LHCN-M2 (cell line): ENCODE data around the gene TNRC6A. TPM values are rescaled to one million over a fixed set of nuclear protein-coding genes. Genes with fewer than 3 reads are reported as not detected.
A peak's percentile ranks its signal among the peaks of the same experiment; 100 is the strongest.
"Not testable (repeated sequence)": the region's sequence is repeated elsewhere in the genome, so short reads cannot be mapped to it uniquely, and the experiment has no call there.

Source experiments
- DNase-seq: peaks from one replicate; pipeline ENCODE4 v3.0.0-alpha.2; 2012; ENCODE audit warnings: low read depth
- total RNA-seq: library from RNA; depleted of rRNA; stranded (reverse); fragments of >200 nt; gene quantifications from 2 replicates; pipeline ENCODE4 v1.2.3, GENCODE V29; 2014

The TNRC6A gene
- total RNA-seq, 1 experiment from 2014 or later = 24.7 TPM

DNA sequence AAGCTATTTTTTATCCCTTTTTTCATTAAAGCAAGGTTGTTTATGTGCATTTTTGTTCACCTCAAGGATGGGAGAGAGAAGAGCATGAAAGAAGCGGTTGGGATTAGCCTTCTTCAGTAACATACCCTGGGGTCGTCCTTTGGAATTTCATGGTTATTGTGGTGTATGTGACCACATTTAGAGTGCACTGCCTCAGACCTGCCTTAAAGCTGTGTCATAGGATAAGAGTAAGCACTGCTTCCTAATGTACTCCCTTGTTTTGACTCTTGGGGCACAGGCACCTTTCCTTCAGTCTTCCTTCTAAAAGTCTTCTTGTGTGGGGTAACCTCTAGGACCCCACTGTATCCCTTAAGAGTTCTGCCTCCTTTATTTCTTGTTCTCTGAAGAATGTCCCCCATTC is 28.9 kb downstream of the TNRC6A start:
- DNase-seq = peak; percentile 16

DNA sequence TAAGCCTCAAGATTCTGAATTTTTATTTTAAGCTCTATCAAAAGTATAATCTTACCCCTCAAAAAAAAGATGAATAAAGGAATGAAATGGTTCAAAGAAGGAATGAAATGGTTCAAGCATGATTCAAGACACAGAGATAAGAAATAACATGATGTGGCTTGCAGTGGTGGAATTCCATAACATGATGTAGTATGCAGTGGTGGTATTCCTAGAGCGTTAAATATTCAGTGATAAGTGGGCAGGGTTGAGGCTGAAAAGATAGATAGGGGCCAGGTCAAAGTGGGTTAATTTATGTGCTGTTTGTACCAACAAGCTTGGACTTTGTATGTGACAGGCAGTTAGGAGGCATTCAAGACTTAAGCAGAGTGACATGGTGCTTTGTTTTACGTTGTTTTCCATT is 29.6 kb downstream of the TNRC6A start:
- DNase-seq = no peak

DNA sequence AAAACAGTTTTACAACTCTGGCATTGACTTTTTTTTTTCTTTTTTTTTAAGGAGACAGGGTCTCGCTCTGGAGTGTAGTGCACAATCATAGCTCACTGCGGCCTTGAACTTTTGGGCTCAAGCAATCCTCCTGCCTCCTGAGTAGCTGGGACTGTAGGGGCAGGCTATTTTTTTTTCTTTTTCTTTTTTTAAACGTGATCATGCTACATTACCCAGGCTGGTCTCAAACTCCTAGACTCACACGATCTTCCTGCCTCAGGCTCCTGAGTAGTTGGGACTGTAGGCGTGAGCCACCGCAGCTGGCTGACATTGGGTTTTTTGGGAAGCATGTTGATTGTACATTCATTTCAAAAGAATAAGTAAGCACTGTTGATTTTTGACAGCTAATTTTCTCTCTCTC is 32.1 kb downstream of the TNRC6A start:
- no peak for DNase-seq

DNA sequence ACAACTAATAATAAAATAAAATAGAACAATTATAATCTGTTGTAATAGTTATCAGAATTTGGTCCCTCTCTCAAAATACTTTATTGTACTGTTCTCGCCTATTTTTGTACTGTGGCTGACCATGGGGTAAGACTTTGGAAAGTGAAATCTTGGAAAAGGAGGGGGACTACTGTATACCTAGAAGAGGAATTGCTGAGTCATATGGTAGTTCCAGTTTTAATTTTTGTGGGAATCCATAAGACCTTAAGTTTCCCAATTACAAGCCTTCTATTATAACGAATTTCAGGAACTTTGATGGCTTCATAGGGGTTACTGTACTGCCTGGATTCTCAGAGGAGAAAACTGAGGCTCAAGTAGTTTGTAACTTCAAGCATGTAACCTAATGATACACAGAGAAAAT is 35.5 kb downstream of the TNRC6A start:
- no peak for DNase-seq

DNA sequence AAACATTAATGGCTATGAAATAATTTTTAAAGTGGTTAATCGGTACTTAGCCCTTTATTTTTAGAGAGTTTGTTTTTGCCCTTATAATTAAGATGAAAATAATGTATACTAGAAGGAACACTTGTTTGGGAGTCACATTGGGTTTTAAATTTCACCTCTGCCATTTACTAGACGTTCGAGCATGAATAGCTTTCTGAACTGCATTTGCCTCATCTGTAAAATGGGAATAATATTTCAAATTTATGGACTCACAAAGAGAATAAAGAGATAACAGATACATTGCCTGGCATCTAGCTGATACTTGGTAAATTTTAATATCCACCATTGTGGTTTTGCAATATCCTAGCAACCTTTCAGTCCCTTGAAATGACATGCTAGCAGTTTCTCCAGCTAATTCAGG is 36.6 kb downstream of the TNRC6A start:
- no peak for DNase-seq

DNA sequence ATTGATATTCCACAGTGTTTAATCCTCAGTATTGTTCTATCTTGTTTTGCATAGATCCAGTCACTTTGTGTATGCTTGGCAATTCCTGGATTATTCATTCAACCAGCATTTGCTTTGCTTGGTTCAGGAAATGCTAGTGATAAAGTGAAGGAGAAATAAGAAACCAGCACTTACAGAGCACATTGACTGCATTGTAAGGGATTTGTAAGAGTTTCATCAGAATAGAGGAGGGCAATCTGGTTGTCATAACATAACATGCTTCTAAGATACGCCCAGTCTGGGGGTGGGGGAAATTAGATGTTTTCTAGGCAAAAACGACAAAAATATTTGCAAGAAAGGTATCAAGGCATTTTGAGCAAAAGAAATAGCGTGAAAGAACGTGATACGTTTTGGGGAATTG is 40.4 kb downstream of the TNRC6A start:
- no peak for DNase-seq

DNA sequence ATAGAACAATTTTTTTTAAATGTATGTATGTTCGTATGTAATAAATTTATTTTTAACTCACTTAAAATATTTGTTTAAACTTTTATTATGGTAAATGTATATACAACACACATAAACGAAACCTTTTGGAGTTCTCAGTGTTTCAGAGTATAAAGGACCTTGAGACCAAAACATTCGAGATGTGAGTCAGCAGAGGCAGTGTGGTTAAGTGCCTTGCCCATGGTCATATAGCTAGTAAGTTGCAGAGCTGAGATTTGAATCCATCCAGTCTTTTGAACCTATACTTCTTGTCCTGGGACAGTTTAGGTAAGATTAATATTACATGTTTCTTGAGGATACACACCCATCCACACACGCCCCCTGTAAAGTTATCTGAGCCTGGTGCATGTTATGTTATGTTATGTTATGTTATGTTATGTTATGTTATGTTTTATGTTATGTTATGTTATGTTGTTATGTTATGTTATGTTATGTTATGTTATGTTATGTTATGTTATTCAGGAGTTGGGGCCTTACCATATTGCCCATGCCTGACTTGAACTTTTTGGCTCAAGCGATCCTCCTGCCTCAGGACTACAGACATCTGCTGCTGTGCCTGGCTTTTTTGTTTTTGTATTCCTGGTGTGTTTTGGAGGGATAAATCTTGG is 41.8 kb downstream of the TNRC6A start:
- peak; percentile 14 for DNase-seq

DNA sequence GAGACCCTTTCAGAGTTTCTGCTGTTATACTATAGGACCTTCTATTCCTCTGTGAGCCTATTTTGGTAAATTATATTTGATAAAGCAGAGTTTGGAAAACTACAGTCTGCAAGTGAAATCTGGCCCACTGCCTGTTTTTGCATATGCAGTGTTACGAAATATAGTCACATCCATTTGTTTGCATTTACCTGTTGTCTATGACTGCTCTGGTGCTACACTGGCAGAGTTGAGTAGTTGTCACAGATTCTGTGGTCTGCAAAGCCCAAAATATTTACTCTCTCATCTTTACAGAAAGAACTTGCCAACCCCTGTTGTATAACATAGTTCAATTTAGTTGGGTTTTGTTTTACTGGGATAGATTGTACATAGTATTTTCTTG is 42.3 kb downstream of the TNRC6A start:
- no peak for DNase-seq

DNA sequence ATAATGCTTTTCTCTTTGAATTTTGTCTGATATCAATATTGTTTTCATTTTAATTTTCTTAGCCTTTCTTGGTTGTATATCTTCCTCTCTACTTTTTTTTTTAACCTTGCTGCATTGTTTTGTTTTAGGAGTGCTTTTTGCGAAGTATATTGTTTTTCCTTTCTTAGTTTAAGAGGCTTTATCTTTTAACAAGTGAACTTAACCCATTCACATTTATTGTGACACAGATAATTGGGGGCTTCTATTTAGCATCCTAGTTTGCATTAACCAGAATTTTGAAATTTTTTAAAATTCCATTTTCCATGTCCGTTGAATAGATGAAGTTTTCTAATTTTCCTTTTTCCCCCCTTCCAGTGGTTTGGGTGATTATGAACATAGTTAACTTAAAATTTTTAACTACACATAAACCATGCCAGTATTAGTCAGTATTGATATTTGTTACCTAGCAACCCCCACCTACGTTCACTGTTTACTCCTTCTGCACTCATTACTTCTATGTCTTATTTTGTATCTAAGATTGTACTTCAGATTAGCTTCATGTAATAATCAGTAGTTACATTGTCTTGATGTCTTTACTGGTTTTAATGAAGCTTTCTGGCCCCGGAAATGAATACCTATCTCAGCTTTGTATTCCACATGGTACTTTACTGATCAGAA is 44.4 kb downstream of the TNRC6A start:
- no peak for DNase-seq

DNA sequence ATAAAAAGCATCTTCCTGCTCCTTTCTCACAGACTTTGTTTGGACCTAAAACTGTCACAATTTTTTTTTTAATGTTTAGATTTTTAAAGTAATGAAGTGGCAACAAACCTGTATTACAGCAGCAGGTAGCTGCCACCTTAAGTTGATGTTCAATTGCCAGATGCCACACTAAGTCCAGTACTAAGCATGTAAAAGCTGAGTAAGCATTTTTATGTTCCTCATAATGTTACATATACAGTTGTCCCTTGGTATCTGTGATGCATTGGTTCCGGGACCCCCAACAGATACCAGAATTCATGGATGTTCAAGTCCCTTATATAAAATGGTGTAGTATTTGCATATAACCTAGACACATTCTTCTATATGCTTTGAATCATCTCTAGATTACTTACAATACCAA is 45.1 kb downstream of the TNRC6A start:
- no peak for DNase-seq

DNA sequence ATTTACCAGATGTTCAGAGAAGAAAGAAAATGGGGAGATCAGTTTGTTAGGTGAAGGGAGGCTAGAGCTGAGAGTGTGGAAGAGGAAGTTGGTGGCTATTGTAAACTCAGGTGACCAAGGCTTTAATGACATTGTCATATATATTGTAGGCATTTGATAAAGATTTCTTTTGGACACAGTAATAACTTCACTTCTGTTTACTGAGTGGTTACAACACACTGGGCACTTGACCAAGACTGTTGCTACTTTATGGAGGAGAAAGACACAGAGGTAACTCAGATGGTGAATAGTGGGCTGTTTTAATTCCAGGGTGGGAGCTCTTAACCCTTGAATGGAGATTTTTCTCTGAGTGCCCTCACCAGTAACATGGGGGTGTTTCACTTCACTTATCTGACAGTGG is 46.0 kb downstream of the TNRC6A start:
- DNase-seq = no peak

DNA sequence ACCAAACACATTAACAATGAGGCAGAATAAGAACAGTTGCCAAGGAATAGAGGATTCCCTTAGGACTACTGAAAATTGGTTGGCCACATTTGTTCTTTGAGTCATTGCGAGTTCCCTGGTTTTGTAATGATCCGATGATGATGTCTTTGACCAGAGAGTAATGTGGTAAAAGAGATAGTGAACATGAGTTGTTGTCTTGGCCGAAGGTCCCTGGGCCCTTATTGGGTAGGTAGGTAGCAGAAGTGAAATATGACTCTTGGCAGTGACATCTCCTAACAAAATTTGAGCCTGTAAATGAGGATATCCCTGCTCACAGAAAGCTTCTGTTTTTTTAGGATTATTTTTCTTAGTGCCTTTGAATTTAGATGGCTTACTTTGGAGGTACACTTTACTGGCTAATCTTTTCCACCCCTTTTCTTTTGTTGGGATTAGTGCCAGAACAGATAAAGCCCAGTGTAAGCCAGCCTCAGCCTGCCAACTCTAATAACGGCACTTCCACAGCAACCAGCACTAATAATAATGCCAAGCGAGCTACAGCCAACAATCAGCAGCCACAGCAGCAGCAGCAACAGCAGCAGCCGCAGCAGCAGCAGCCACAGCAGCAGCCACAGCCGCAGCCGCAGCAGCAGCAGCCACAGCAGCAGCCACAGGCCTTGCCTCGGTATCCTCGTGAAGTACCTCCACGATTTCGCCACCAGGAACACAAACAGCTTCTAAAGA is 47.2 kb downstream of the TNRC6A start:
- DNase-seq = peak; percentile 92

DNA sequence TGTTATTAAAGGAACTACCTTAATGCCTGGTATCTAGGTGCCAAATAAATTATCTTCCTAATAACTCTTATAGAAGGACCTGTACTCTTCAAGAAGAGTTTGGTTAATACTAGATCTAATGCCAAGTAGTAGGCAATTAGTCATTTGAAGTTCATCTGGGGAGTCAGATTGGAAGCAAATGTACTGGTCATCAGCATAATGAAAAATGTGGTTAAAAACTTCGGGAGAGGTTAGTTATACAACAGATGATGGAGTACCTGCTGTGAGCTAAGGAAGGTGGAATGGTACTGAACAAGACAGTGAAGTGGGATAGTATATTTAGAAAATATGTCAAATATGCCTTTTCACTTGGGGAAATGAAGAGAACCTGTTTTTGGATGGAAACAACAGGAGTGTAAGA is 49.2 kb downstream of the TNRC6A start:
- DNase-seq = no peak

DNA sequence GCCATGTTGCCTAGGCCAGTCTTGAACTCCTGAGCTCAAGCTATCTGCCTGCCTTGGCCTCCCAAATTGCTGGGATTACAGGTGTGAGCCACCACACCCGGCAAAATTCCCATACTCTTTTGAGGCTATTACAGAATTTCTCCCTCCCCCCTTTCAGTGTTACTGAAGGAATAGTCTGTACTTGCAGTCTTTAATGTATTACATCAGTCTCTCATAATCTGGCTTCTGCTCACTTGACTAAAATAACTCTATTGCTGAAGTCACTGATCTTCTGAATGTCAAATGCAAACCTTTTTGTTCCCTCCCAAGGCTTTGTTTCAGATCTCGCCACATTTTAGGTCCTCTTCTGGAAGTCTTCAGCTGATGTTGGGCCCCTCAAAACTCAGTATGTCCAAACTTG is 51.8 kb downstream of the TNRC6A start:
- no peak for DNase-seq

DNA sequence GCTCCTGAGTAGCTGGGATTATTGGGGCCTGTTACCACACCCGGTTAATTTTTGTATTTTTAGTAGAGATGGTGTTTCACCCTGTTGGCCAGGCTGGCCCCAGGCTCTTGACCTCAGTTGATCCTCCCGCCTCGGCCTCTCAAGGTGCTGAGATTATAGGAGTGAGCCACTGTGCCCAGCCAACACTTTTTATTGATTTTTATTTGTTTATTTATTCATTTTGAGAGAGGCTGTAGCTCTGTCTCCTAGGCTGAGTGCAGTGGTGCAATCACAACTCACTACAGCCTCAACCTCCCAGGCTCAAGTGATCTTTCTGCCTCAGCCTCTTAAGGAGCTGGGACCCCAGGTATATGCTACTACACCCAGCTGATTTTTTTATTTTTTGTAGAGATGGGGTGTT is 54.7 kb downstream of the TNRC6A start:
- DNase-seq = no peak

DNA sequence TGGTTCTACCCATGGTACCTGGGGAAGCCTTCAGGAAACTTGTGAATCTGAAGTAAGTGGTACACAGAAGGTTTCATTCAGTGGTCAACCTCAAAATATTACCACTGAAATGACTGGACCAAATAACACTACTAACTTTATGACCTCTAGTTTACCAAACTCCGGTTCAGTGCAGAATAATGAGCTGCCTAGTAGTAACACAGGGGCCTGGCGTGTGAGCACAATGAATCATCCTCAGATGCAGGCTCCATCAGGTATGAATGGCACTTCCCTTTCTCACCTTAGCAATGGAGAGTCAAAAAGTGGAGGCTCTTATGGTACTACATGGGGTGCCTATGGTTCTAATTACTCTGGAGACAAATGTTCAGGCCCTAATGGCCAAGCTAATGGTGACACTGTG is 60.4 kb downstream of the TNRC6A start:
- DNase-seq = no peak

DNA sequence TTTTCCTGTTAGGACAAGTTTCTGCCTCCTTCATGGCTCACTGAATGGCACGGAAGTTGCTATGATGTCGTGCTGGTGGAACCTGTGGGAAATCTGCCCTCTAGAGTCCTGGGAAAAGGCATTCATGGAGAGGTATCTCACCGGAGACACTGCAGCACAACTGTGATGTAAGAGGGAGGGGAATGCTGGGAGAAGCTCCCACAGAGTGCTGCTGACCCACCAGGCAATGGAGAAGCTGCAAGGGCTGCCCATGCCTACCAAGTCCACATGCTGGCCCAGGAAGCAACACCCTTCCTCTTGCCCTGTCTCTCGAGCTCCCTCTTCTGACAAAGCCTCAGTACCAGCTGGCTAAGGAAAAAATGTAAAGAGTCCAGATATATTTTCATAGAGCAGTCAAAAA is 71.1 kb downstream of the TNRC6A start:
- DNase-seq = peak; percentile 22

DNA sequence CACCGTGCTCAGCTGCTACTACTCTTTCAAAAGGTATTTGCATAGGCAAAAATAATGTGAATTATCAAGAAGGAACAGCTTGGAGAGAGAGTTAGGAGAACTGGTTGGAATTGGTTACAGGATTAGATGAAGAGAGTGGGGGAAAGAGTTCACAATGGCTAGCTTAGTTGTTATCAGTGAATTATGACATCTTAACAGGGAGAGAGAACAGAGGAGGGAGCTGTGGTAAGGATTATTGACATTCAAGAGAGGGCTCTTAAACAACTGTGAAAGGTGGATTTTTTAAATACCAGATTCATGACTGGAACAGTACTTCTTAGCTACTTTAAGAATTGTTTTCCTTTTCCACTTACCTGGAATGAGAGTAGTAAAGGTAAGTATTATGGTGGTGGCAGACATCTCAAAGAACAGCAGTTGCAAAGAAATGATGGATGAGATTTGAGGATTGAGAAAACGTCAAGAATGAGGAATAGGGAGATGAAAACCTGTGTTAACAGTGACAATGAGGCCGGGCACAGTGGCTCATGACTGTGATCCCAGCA is 72.4 kb downstream of the TNRC6A start:
- DNase-seq = no peak

DNA sequence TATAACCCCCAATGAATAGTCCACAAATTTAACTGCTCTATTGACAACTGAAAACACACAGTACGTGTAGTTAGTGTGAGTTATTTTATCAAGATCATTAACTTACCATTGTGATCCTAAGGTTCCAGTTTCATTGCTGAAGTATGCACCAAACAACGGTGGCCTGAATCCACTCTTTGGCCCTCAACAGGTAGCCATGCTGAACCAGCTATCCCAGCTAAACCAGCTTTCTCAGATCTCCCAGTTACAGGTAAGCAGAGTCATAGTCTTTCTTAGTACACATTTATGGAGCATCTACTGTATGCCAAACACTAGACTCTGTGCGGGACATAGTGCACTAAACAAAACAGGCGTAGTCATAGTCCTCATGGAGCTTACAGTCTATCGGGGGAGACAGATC is 76.0 kb downstream of the TNRC6A start:
- no peak for DNase-seq

DNA sequence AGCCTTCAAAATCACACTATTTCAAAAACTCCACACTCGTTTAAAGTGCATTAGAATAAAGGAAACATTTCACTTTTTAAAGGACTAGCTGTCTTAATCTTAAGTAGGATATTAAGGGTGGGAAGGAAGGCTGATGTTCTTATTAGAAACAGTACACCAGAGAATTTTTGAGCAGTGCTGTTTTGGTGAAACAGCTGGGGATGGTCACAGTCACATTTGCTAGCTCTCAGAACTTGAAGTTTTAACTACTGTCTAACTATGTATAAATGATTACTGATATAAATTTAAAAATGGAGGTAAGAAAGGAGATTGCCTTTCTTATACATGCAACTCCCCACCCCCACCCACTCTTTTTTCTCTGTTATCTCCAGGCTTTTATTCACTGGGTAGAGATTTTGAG is 77.8 kb downstream of the TNRC6A start:
- no peak for DNase-seq

DNA sequence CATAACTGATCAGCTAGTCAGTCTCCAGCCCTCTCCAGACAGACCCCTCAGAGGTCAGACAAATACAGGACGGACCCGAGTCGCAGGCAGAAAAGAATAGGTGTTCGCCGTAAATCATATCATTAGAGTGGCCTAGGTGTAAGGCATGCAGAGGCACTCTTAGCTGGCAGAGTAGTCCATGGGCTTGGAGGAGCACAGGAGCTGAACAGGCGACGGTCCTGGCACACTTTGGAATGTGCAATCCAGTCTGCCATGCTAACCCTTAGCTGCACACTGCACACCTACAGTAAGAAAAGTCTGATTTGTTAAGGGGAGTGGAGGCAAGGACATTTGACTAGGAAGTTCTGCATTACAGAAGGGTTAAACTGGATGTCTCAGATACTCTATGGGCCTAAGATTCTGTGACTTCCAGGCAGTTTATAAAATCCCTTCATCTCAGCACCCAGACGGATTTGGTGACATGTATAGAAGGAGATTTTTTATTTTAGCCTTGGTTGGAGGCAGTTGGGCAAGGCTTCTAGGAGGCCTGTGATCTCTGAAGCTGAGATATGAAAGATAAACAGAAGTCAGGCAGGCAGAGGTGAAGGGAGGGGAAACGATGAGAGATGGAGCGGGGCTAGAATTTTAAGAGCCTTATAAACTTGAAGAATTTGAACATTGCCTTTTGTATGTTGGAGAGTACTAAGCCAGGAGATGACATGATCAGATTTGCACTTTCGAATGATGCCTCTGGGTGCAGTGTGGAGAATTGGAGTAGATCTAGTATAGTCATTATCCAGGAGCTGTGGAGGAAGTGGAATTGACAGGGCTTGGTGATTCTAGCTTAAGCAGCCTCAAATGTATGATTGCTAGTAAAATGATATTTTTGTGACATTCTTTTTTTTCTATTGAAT is 81.7 kb downstream of the TNRC6A start:
- DNase-seq = peak; percentile 10

DNA sequence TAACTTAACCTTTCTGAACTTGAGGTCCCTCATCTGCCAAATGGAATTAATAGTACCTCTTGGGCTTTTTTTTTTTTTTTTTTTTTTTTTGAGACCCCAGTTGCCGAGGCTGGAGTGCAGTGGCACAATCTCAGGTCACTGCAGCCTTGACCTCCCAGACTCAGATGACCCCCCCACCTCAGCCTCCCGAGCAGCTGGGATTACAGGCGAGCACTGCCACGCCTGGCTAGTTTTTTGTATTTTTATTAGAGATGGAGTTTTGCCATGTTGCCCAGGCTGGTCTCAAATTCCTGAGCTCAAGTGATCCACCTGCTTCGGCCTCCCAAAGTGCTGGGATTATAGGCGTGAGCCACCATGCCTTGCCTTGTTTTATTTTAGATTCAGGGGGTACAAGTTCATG is 83.4 kb downstream of the TNRC6A start:
- not testable (repeated sequence) for DNase-seq
